GM19035 (cell line): Measurements from ENCODE around the gene FAF1.

ENCODE experiments used
- ATAC-seq: cut with Tn5 transposase; IDR thresholded peaks from one replicate; pipeline ENCODE4 v1.9.1; 2021; ENCODE audit not compliant: unreplicated experiment

The FAF1 gene

DNA sequence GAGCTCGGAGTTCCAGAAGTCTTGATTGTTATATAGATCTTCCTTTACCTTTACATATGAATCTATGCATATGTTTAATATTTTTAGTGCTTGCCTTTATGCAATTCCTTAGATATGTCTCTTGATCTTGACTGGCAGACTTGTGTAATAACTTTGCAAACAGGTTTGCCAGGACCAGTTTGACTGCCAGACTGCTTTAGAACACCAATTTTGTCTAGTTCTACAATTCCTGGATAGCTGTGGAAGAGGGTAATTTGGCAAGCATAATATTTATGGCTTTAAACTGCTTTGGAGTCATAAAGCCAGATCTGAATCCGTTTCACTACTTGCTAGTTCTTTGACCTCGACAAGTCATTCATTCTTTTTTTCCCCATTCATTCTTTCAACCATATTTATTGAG lies 250.0 kb downstream of the FAF1 start:
- ATAC-seq = no peak

DNA sequence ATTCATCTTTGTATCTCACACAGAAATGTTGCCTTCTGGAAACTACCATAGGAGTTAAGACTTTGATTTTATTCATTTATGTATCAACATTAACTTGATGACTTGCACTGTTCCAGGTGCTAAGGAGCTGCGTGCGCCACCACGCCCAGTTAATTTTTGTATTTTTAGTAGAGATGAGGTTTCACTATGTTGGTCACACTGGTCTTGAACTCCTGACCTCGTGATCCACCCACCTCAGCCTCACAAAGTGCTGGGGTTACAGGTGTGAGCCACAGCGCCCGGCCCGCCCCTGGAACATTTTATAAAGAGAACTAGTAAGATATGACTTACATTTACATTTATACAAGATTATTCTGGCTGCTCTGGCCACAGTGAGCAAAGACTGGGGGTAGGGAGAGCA lies 252.2 kb downstream of the FAF1 start:
- ATAC-seq = no peak

DNA sequence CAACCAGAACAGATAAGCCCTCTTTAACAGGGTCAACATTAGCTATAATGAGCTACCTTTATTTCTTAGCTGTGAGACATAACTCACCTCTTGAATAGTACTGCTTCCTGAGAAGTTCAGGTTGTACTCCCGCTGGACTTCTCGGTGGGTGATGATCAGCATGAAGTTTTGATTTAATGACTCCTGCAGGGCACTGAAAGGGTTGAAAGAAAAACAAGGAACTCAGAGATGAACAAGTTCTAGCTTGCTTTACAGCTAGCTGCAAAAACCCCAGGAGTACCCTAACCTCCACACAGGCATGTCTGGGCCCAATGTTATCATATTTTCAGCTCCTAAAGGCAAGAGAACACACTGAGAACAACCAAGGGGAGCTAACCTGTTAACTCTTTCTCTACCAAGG lies 254.4 kb downstream of the FAF1 start:
- no peak for ATAC-seq

- ATAC-seq = no peak
These were observed 255.0 kb downstream of the FAF1 start for GRCh38 chr1:50705041-50705440.

- no peak for ATAC-seq
These were observed 255.9 kb downstream of the FAF1 start for GRCh38 chr1:50704126-50704525.

DNA sequence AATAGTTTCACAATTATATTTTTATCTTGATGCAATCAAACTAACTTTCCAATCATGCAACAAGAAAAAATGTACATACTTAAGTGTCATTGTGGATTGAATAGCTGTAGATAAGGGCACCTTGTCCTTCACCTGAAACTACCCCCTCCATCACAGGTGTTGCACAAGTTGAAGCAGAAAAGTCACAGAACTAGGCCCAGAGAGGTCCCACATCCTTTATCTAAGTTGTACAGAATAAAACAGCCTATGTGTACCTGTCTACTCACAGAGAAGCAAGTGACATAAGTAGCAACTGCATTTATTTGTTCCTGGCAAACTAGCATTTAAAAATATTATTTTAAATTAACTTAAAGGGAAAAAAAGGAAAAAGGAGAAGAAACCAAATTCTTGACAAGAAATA lies 256.8 kb downstream of the FAF1 start:
- ATAC-seq = no peak

DNA sequence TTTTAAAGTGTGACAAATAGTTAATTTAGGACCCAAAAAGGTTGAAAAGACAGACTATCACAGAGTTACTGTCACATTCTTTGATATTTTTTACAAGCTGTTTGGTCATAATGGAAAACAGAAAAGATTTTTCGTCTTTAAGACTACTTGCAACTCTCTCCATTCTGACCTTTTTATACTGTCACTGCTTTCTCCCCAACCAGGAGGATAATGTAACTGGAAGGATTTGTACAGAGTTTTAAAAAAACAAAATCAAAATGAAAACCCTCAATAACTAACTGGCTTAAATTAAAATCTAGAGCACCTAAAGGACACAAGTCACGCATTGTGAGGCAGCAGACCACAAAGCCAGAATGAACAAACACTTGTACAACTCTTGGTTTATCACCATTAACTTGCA lies 257.7 kb downstream of the FAF1 start:
- ATAC-seq = no peak

- no peak for ATAC-seq
These were observed 258.3 kb downstream of the FAF1 start for GRCh38 chr1:50701706-50702317.

DNA sequence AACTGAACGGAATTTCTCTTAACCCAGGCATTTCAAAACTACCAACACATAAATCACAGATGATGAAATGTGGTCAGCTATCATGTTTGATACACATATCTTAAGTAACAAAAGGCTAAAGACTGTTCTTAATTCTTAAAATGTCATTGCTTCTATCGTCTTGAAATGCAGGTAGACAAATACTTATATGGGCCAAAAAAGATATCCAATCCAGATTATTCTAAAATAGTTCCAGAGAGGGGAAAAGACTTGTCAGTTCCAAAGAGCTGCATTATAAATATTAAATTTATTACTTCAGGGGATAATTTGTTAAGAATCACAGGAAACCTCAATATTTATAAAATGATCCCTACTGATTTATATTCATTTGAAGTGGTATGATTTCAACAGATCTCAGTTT lies 259.4 kb downstream of the FAF1 start:
- ATAC-seq = no peak

DNA sequence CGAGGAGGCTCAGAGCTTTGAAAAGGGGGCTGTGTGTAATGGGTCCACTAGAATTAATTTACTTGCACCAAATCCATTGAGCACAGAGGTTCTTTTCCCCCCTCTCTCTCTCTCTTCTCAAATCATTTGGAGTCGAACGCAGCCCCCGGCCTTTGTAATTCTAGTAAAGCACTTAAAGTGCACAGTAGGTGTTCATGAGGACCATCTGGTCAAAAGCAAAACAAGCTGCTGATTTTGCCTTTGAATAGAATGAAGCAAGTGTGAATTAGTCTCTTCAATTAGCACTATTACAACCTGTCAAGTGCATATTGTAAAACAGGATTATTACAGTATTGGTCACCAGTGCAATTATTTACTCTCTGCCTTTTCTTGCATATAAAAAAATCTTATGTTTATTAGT lies 259.9 kb downstream of the FAF1 start:
- ATAC-seq = no peak

DNA sequence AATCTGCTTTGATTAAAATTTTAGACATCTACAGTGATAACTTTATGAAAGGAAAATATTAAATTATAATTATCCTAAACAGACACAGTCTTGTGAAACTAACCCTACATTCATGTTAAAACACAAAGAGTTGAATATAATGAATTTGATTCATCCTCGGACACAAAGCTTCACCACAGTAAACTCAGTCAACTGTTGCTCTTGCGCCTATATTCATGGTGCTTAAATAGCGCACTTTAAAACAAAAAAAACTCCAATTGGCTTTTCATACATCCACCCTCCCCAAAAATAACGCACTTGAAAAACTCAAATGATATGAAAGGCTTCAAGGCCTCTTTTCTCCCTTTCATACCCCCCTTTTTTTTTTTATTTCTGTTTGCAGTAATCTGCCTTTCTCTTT lies 260.3 kb downstream of the FAF1 start:
- ATAC-seq = no peak

DNA sequence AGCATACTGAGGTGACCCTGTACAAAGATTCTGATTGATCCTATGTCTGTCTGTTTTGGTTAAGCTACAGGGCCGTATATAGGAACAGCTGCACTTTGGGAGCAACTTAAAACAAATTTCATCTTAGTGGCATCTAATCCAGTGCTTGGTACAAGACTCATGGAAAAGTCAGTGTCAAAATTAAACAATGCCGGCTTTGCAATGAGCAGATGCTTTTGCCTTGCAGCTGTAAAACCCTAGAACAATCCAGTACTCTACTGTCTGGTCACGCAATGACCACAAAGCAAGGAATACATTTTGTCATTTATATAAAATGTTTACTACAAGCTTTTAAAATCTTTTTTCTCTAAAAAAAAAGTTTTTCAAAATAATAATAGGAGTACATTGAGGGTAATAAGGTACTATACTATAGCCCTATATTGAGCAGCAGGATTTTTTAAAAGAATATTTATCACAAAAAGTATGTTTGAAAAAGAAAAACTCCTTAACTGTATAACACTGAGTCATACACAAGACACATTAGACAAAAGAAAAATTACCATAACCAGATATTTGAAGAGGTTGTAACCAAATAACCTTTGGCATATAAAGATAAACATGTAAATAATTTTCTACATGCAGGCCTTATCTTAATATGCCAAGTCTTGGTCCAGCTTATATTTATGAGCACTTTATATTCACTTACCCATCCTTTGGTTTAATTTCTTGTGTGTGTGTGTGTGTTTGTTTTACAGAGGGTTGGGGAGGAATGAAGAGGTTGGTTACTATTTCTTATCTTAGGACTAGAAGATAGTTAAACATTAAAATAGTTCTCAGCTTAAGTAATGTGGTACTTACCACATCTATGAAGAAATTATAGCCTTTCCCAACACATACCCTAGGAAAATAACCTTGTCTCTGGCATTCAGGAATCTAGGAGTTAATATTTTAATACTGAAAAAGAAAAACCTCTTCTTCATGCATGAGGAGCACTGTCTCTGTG lies 262.3 kb downstream of the FAF1 start:
- no peak for ATAC-seq

DNA sequence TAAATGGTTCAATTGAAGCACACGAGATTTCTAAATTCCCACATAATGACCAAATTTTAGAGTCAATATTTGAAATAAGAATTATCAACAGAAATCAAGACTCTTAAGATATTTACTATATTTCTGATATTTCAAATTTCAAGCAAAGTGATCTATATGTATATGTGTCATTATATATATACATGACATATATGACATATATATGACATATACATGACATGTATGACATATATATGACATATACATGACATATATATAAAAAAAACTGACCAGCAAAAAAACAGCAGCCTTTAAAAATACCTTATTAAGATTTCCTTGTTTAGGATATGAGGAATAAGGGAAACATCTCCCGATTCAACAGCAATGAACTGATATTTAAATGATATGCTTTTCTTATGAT lies 266.2 kb downstream of the FAF1 start:
- no peak for ATAC-seq

- ATAC-seq = no peak
These were observed 275.9 kb downstream of the FAF1 start for GRCh38 chr1:50684185-50684584.

DNA sequence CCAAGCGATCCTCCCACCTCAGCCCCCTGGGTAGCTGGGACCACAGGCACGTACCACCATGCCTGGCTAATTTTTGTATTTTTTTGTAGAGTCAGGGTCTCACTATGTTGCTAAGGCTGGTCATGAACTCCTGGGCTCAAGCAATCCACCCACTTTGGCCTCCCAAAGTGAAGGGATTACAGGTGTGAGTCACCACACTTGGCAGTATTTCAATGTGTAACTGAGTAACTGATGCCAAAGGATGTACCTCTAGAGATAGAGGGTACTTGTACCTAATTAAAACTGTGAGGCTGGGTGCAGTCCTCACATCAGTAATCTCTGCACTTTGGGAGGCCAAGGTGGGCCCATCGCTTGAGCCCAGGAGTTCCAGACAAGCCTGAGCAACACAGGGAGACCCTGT lies 278.1 kb downstream of the FAF1 start:
- no peak for ATAC-seq

- no peak for ATAC-seq
These were observed 292.2 kb downstream of the FAF1 start for GRCh38 chr1:50667710-50668356.

GRCh38 chr1:50667272-50667671 lies 292.8 kb downstream of the FAF1 start:
- no peak for ATAC-seq

DNA sequence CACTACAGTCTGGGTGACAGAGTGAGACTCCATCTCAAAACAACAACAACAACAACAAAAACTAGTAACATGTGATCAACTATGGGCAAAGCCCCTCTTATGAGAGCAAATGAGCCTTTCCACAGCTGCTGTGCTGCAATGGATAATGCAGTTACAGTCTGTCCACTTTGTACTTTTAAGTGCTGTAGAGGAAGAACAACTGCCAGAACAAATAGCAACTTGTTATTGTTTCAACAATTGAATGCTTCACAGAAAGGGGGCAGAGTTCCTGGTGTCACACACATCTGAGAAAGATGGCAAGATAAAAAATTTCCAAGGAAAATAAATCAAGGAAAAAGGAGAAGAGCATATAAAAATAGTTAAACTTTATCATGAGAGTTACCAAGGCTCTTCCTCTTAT lies 293.2 kb downstream of the FAF1 start:
- no peak for ATAC-seq

DNA sequence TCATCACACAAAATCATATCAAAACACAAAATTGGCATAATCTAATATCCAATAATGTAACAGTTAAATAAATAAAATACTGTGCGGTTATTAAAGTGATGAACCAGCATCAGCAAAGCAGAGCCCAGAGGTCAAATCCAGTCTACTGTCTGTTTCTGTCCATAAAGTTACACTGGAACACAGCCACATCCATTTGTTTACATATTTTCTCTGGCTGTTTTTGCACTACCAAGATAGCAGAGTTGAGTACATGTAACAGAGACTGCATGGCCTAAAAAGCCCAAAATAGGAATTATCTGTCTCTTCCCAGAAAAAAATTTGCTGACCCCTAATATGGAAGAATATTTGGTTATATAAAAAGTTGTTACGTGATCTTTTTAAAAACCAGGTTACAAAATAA lies 294.7 kb downstream of the FAF1 start:
- no peak for ATAC-seq

GRCh38 chr1:50661626-50662025 lies 298.4 kb downstream of the FAF1 start:
- no peak for ATAC-seq

GRCh38 chr1:50659107-50659662 lies 300.9 kb downstream of the FAF1 start:
- ATAC-seq = no peak
